ENCODE results near the gene FBN1. TPM values are rescaled to one million over a fixed set of nuclear protein-coding genes. Genes with fewer than 3 reads are reported as not detected.

The FBN1 gene
- total RNA-seq, 2 donors from 2014 or later: 0.91 to 1.6 TPM

DNA sequence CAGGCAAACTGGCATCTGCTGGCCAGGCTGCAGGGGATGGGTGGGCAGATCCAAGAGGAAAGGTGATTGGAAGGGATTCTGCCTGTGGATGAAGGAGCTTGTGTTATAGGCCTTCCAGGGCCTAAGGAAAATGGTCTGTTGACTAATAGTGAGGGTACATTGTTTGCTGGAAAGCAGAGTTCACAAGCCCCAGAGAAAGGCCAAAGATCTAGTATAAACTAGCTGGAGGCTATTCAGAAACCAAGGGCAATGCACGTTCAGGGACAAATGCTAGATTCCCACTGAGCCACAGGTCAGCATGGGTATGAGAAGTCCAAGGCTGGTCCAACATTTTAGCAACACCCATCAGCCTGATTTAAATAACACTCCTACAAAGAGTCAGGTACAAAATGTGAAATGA lies 74.7 kb downstream of the FBN1 start:
- Mint-ChIP-seq H3K27ac (no peak overlapping the region), H3K4me1 (no peaks in the 10 kb centered on the region), H3K27me3 (peaks cover 6% of the 10 kb centered on the region), H3K36me3 (ENCODE audit: low read depth) (no peaks in the 10 kb centered on the region), H3K9me3 (no peaks in the 10 kb centered on the region), H3K4me3 (no peak overlapping the region)
- no peak for ATAC-seq (replicated peaks)

- H3K36me3 Mint-ChIP-seq (ENCODE audit: low read depth): no peaks in the 10 kb centered on the region
- no peaks in the 10 kb centered on the region for H3K9me3 Mint-ChIP-seq
- peaks cover 6% of the 10 kb centered on the region for H3K27me3 Mint-ChIP-seq
- no peak for ATAC-seq (replicated peaks)
- H3K27ac Mint-ChIP-seq: no peak overlapping the region
- no peak overlapping the region for H3K4me3 Mint-ChIP-seq
- H3K4me1 Mint-ChIP-seq: no peaks in the 10 kb centered on the region
Measured at GRCh38 chr15:48569591-48570302, 75.8 kb downstream of the FBN1 start.

DNA sequence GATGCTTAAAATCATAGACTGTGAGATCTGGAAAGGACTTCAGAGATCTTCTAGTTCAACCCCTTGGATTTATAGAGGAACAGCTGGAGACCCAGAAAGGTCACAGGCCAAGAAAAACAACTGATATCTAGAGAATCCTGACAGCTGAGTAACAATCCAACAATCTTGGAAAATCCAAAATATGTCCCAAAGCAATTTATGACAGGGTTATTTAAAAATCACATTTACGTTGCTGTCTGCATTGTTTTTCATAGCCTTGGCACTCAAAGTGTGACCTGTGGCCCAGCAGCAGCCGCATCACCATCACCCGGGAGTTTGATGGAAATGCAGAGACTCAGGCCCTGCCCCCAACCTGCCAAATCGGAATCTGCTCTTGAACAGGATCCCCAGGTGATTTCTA lies 78.8 kb downstream of the FBN1 start:
- Mint-ChIP-seq H3K36me3 (ENCODE audit: low read depth) (no peaks in the 10 kb centered on the region), H3K27me3 (peaks cover 16% of the 10 kb centered on the region), H3K4me3 (no peak overlapping the region), H3K9me3 (no peaks in the 10 kb centered on the region), H3K27ac (no peak overlapping the region), H3K4me1 (no peaks in the 10 kb centered on the region)
- no peak for ATAC-seq (replicated peaks)

DNA sequence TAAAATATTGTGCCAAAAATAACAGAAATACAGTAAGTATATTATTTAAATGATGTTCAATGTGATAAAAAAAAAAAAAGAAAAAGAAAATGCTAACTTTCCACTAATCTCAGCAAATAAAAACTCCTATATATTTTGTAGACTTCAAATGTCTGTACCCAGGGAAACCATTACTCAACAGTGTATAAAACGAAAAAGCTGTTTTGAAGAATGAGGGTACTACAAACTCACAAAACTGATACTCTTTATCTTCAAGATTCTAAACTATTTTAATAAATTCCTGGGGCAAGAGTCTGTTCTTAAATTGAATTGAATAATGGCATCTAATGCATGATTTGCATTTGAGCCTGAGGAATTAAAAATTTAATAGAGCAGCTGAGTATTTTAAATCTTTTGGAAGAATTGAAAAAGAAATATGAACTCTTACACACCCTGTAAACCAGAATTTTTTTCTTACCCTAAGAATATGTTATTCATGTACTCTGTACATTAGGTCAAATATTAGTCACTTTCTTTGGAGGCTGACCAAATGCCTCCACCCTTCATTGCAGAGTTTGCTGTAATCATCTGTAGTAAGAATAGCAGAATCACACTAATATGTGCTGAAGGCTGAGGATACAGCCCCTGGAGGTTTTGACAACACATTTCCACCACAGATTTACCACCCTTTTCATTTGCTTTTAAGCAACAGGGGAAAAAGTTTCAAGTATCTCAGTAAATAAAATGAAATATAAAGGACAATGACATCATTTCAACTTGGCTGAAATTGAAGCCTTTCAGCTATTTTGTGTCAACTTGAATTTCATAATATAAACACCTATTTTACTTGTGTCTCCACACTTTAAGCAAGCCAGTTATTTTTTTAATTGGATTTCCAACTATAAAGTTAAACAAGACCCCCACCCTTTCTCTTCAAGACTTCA lies 79.7 kb downstream of the FBN1 start:
- Mint-ChIP-seq H3K9me3 (no peaks in the 10 kb centered on the region), H3K27ac (no peak overlapping the region), H3K4me3 (no peak overlapping the region), H3K36me3 (ENCODE audit: low read depth) (no peaks in the 10 kb centered on the region), H3K4me1 (no peaks in the 10 kb centered on the region), H3K27me3 (peaks cover 16% of the 10 kb centered on the region)
- ATAC-seq (replicated peaks): no peak

GRCh38 chr15:48564690-48565089 lies 80.8 kb downstream of the FBN1 start:
- H3K4me1 Mint-ChIP-seq: no peaks in the 10 kb centered on the region
- H3K36me3 Mint-ChIP-seq (ENCODE audit: low read depth): no peaks in the 10 kb centered on the region
- ATAC-seq (replicated peaks): no peak
- H3K4me3 Mint-ChIP-seq: no peak overlapping the region
- peaks cover 16% of the 10 kb centered on the region for H3K27me3 Mint-ChIP-seq
- H3K9me3 Mint-ChIP-seq: no peaks in the 10 kb centered on the region
- no peak overlapping the region for H3K27ac Mint-ChIP-seq

DNA sequence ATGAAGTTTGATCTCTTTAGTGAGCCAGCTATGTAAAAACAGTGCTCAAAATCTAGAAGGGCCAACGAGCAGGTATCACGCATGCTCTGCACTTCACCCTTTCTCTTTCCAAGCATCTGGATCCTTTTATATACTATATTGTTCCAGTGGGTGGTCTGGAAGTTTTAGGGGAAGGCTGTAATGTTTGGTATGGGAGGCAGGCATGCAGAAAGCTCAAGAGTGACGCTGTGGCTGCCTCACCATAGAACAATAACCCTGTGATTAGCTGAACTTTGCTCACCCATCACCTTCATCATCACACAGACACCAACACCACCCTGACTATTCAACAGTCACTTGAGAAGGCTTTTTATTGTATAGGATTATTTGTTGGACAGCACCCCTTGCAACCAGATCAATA lies 81.6 kb downstream of the FBN1 start:
- Mint-ChIP-seq H3K27me3 (peaks cover 19% of the 10 kb centered on the region), H3K4me3 (no peak overlapping the region), H3K9me3 (no peaks in the 10 kb centered on the region), H3K4me1 (no peaks in the 10 kb centered on the region), H3K27ac (no peak overlapping the region), H3K36me3 (ENCODE audit: low read depth) (no peaks in the 10 kb centered on the region)
- no peak for ATAC-seq (replicated peaks)

DNA sequence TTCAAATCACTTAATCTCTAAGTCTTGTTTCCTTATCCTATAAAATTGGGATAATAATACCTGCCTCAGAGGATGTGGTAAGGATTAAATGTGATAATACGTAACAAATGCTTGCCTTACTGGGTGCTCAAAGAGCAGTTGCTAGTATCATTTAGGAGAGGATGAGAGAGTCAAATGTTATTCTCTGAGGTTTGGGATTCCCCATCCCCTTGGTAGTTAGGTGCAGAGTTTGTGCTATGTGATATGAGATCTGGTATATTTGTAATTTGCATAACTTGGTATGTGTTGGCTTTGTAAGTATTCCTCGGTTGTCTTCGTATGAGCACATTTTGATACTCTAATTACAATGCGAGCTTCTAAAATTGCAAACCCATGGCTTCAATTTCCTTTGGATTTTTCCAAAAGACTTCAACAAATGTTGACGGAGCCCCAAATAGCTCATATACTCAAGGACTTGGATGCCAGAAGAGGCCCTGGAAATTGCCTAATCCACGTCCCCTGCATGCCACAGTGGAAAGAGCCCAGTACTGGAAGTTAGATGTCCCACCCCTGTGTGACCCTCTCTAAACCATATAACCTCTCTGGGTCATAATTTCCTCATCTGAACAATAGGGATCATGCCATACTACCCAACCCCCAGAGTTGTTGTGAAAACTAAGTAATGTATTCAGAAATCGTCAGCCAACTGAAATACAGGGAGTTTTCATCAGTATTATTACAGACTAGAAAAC lies 85.0 kb downstream of the FBN1 start:
- ATAC-seq (replicated peaks): no peak
- Mint-ChIP-seq H3K27ac (no peak overlapping the region), H3K36me3 (ENCODE audit: low read depth) (no peaks in the 10 kb centered on the region), H3K27me3 (peaks cover 13% of the 10 kb centered on the region), H3K4me3 (no peak overlapping the region), H3K4me1 (no peaks in the 10 kb centered on the region), H3K9me3 (no peaks in the 10 kb centered on the region)

DNA sequence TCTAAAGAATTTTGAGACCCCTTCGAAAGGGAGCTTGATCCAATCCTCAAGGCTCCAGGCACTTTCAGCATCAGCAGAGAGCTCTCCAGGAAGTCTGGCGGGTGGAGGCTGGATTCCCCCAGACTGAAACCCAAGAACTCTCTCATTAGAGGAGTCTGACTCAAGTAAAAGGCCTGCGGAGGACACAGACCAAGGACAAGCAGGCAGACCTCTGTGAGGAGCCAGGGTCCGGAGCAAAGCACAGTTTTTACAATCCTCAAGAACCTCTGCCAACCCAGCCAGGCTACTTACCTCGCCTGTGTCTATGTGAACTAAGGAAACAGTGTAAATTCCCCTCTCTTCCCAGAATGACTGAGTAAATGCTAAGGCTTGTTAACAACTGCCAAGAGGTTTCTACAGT lies 86.2 kb downstream of the FBN1 start:
- no peaks in the 10 kb centered on the region for H3K4me1 Mint-ChIP-seq
- H3K36me3 Mint-ChIP-seq (ENCODE audit: low read depth): no peaks in the 10 kb centered on the region
- H3K4me3 Mint-ChIP-seq: no peak overlapping the region
- H3K27me3 Mint-ChIP-seq: peaks cover 13% of the 10 kb centered on the region
- no peak overlapping the region for H3K27ac Mint-ChIP-seq
- ATAC-seq (replicated peaks): no peak
- no peaks in the 10 kb centered on the region for H3K9me3 Mint-ChIP-seq

- ATAC-seq (replicated peaks): no peak
- no peaks in the 10 kb centered on the region for H3K4me1 Mint-ChIP-seq
- H3K9me3 Mint-ChIP-seq: no peaks in the 10 kb centered on the region
- H3K36me3 Mint-ChIP-seq (ENCODE audit: low read depth): no peaks in the 10 kb centered on the region
- H3K27me3 Mint-ChIP-seq: peaks cover 11% of the 10 kb centered on the region
- H3K4me3 Mint-ChIP-seq: no peak overlapping the region
- H3K27ac Mint-ChIP-seq: no peak overlapping the region
Measured at GRCh38 chr15:48558226-48558625, 87.3 kb downstream of the FBN1 start.

GRCh38 chr15:48557335-48557734 lies 88.2 kb downstream of the FBN1 start:
- H3K4me1 Mint-ChIP-seq: no peaks in the 10 kb centered on the region
- H3K4me3 Mint-ChIP-seq: no peak overlapping the region
- H3K9me3 Mint-ChIP-seq: no peaks in the 10 kb centered on the region
- ATAC-seq (replicated peaks): no peak
- H3K27me3 Mint-ChIP-seq: peaks cover 8% of the 10 kb centered on the region
- H3K27ac Mint-ChIP-seq: no peak overlapping the region
- no peaks in the 10 kb centered on the region for H3K36me3 Mint-ChIP-seq (ENCODE audit: low read depth)

- Mint-ChIP-seq H3K27ac (no peak overlapping the region), H3K36me3 (ENCODE audit: low read depth) (no peaks in the 10 kb centered on the region), H3K9me3 (no peaks in the 10 kb centered on the region), H3K27me3 (peaks cover 8% of the 10 kb centered on the region), H3K4me1 (no peaks in the 10 kb centered on the region), H3K4me3 (no peak overlapping the region)
- ATAC-seq (replicated peaks): no peak
Measured at GRCh38 chr15:48556159-48556897, 89.2 kb downstream of the FBN1 start.

DNA sequence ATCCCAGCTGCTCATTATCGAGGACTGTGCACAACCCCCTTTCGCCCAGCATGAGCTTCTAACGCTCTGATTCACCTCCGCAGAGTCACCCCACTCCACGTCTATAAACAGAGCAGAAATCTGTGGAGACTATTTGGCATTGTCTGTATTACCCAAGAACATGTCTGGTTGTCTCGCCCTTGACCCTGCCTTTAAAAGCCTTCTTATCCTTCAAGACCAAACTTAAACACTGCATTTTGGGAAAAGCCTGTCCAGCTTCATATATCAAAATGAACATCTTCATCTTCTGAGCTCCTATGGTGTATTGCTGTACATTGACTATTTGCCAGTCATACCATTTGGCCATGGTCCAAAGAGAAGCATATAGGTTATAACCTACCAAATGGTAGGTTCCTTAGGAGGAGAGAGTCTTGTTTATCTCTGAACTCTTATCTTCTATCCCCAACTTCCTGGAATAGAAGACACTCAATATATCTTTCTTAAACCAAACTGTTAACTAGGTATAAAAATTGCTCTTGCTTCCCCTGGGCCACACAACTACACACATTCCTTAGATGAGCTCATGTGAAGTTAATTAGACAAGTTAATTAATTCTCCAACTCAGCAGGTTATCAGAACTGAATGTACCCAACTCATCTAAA lies 90.1 kb downstream of the FBN1 start:
- ATAC-seq (replicated peaks): no peak
- no peaks in the 10 kb centered on the region for H3K9me3 Mint-ChIP-seq
- H3K36me3 Mint-ChIP-seq (ENCODE audit: low read depth): no peaks in the 10 kb centered on the region
- H3K27me3 Mint-ChIP-seq: peaks cover 8% of the 10 kb centered on the region
- H3K27ac Mint-ChIP-seq: no peak overlapping the region
- no peak overlapping the region for H3K4me3 Mint-ChIP-seq
- no peaks in the 10 kb centered on the region for H3K4me1 Mint-ChIP-seq

DNA sequence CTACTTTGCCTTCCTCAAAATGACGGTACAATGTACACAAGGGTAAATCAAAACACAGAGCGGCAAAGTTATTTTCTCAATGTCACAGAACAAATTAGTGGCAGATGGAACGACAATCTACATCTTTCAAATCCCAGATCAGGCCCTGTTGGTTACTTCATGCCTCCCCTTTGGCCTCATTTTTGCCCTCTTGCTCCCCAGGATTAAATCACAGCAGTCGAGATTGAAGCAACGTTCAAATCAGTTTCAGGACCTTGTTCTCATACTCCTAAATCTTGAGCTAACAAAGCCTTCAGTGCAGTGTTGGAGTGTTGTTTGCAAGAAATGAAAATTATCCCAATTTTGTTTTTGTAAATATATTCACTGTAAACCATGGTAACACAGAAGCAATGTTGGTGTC lies 91.4 kb downstream of the FBN1 start:
- H3K9me3 Mint-ChIP-seq: no peaks in the 10 kb centered on the region
- no peak overlapping the region for H3K4me3 Mint-ChIP-seq
- ATAC-seq (replicated peaks): no peak
- peaks cover 5% of the 10 kb centered on the region for H3K27me3 Mint-ChIP-seq
- H3K4me1 Mint-ChIP-seq: no peaks in the 10 kb centered on the region
- H3K36me3 Mint-ChIP-seq (ENCODE audit: low read depth): no peaks in the 10 kb centered on the region
- H3K27ac Mint-ChIP-seq: no peak overlapping the region

GRCh38 chr15:48553559-48553958 lies 92.0 kb downstream of the FBN1 start:
- no peak overlapping the region for H3K27ac Mint-ChIP-seq
- no peaks in the 10 kb centered on the region for H3K36me3 Mint-ChIP-seq (ENCODE audit: low read depth)
- no peak for ATAC-seq (replicated peaks)
- no peaks in the 10 kb centered on the region for H3K4me1 Mint-ChIP-seq
- no peak overlapping the region for H3K4me3 Mint-ChIP-seq
- H3K9me3 Mint-ChIP-seq: no peaks in the 10 kb centered on the region
- peaks cover 5% of the 10 kb centered on the region for H3K27me3 Mint-ChIP-seq

All from activated T-helper 17 cell treated with anti-CD3 and anti-CD28 coated beads, Interleukin-2, amount 50 U/mL, for 72 hours (primary cell).